ENCODE results near the gene MCRIP2.

The MCRIP2 gene

GRCh38 chr16:669666-670065 lies 28.0 kb downstream of the MCRIP2 start:
- no peak for DNase-seq (ENCODE audit: low read depth in 2 of 2)

GRCh38 chr16:670485-671352 lies 29.1 kb downstream of the MCRIP2 start:
- no peak for DNase-seq (ENCODE audit: low read depth in 2 of 2)

DNA sequence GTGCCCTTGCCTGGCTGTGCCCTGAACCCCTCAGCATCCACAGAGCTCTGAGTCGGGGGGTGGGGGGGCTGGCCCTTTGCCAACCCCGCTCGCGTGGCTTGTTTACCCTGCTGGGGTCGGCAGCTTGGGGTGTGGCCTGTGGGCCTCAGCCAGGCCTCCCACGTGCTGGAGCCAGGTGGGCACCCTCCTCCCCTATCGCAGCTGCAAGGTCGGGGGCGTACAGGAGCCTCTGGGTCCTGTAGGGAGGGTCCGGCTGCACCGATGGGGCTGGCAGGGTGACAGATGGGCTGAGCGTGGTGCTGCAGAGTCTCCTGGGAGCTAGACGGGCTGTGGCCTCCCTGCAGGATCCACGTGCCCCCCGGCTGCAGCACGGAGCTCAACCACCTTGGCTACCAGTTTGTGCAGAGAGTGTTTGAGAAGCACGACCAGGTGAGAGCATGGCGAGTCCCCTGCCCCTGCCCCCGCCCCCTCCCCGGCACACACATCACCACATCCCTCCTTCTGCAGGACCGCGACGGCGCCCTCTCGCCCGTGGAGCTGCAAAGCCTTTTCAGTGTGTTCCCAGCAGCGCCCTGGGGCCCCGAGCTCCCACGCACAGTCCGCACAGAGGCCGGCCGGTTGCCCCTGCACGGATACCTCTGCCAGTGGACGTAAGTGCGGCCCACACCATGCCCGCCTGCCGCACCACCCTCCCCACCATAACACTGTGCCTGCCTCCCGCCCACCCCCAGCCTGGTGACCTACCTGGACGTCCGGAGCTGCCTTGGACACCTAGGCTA lies 29.9 kb downstream of the MCRIP2 start:
- no peak for DNase-seq (ENCODE audit: low read depth in 2 of 2)

DNA sequence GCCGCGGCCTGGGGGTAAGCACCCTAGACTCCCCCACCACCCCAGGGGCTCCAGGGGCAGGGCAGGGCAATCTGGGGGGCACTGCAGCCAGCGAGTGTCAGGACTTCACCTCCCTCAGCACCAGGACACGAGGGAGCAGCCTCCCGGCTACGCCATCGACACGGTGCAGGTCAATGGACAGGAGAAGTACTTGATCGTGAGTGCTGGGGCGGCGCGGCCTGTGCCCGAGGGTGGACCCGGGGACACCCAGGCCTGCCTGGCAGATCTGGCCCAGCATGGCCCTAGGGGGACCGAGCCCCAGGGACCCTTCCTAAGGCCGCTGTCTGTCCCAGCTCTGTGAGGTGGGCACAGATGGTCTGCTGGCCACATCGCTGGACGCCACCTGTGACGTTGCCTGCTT lies 30.7 kb downstream of the MCRIP2 start:
- no peak for DNase-seq (ENCODE audit: low read depth in 2 of 2)

GRCh38 chr16:672851-673250 lies 31.2 kb downstream of the MCRIP2 start:
- DNase-seq (ENCODE audit: low read depth in 2 of 2) = no peak

DNA sequence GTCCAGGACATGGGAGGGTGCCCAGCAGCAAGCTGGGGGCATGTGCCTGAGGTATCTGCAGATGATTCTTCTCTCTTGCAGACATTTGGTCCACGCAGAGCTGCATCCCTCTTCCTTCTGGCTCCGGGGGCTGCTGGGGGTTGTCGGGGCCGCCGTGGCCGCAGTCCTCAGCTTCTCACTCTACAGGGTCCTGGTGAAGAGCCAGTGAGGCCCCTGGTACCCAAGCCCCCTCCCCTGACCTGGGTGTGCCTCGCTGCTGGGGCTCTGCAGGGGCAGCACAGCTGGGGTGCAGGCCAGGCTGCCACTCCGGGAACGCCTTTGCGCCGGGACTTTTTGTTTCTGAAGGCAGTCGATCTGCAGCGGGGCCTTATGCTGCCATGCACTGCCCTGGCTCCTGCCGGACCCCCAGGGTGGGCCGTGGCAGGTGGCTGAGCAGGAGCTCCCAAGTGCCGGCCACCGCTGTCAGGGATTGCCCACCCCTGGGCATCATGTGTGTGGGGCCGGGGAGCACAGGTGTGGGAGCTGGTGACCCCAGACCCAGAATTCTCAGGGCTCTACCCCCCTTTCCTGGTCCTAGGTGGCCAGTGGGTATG lies 31.9 kb downstream of the MCRIP2 start:
- no peak for DNase-seq (ENCODE audit: low read depth in 2 of 2)

- DNase-seq (ENCODE audit: low read depth in 2 of 2) = no peak
Observed at GRCh38 chr16:674214-674881, 32.7 kb downstream of the MCRIP2 start.

GRCh38 chr16:674968-675883 lies 33.6 kb downstream of the MCRIP2 start, which contains the start of gene RHBDL1:
Gene RHBDL1, plus strand, starts transcription at chr16:675671. Its CDS starts 120 bp downstream, at chr16:675791.
- no peak for DNase-seq (ENCODE audit: low read depth in 2 of 2)

DNA sequence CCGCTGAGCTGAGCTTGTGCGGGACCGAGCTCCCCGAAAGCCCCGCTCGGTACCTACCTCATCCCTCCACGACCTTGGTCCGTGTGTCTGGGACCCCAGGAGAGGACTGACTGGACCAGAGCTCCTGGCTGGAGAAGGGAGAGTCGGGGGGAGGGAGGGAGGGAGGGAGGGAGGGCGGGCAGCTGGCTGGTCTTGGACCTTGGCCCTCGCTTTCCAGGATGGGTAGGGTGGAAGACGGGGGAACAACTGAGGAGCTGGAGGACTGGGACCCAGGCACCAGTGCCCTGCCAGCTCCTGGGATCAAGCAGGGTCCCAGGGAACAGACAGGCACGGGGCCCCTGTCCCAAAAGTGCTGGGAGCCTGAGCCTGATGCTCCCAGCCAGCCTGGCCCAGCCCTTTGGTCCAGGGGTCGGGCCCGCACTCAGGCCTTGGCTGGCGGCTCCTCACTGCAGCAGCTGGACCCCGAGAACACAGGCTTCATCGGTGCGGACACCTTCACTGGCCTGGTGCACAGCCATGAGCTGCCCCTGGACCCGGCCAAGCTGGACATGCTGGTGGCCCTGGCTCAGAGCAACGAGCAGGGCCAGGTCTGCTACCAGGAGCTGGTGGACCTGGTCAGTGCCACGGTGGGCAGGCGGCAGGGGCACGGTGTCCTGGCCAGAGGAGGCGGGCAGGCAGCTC lies 34.4 kb downstream of the MCRIP2 start:
- DNase-seq (ENCODE audit: low read depth in 2 of 2) = no peak

- no peak for DNase-seq (ENCODE audit: low read depth in 2 of 2)
Observed at GRCh38 chr16:676565-676902, 34.9 kb downstream of the MCRIP2 start.

GRCh38 chr16:676913-677312 lies 35.3 kb downstream of the MCRIP2 start:
- no peak for DNase-seq (ENCODE audit: low read depth in 2 of 2)

DNA sequence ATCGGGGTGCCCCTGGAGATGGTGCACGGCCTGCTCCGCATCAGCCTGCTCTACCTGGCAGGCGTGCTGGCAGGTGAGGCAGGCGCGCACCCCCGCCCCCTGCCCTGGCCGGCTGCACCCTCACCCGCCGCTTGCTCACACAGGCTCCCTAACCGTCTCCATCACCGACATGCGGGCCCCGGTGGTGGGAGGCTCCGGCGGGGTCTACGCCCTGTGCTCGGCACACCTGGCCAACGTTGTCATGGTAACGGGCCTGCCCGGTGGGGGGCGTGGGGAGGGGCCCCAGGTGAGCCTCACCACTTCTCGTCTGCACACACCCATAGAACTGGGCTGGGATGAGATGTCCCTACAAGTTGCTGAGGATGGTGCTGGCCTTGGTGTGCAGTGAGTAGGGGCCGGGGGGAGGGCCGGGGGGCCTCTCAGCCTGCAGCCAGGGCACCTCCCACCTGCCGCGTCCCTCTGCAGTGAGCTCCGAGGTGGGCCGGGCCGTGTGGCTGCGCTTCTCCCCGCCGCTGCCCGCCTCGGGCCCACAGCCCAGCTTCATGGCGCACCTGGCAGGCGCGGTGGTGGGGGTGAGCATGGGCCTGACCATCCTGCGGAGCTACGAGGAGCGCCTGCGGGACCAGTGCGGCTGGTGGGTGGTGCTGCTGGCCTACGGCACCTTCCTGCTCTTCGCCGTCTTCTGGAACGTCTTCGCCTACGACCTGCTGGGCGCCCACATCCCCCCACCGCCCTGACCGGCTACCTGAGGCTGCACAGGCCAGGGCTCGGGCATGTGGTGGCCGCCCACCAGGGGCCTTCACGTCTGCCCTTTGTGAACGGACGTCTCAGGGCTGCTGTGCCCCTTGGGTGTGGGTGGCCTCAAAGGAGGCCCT lies 35.9 kb downstream of the MCRIP2 start:
- DNase-seq (ENCODE audit: low read depth in 2 of 2) = no peak

DNA sequence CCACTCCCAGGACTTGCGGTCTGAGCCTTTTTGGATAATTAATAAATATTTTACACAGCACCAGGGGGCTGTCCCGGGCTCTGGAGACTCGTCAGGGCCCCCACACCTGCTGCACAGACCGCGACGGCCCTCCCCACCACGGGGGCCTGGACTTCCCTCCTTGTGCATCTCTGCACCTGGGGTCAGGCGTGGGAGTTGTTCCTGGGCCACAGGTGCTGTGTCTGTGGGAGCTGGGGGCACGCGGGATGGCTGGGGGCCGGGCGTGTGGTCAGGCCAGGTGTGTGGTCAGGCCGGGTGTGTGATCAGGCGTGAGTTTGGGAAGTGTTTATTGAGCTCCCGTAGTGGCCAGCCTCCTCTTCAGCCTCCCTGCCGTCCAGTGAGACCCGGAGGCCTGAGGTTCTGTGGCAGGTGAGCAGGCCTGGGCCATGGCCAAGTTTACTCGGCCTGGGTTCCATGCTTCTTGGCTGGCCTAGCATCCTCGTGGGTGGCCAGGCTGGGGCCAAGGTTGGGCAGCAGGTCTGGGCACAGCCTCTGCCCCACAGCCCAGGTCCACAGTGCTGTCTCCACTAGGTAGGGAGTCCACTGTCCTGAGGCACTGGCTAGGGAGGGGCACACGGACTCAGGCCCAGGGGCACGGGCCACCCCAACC lies 36.7 kb downstream of the MCRIP2 start:
- no peak for DNase-seq (ENCODE audit: low read depth in 2 of 2)

DNA sequence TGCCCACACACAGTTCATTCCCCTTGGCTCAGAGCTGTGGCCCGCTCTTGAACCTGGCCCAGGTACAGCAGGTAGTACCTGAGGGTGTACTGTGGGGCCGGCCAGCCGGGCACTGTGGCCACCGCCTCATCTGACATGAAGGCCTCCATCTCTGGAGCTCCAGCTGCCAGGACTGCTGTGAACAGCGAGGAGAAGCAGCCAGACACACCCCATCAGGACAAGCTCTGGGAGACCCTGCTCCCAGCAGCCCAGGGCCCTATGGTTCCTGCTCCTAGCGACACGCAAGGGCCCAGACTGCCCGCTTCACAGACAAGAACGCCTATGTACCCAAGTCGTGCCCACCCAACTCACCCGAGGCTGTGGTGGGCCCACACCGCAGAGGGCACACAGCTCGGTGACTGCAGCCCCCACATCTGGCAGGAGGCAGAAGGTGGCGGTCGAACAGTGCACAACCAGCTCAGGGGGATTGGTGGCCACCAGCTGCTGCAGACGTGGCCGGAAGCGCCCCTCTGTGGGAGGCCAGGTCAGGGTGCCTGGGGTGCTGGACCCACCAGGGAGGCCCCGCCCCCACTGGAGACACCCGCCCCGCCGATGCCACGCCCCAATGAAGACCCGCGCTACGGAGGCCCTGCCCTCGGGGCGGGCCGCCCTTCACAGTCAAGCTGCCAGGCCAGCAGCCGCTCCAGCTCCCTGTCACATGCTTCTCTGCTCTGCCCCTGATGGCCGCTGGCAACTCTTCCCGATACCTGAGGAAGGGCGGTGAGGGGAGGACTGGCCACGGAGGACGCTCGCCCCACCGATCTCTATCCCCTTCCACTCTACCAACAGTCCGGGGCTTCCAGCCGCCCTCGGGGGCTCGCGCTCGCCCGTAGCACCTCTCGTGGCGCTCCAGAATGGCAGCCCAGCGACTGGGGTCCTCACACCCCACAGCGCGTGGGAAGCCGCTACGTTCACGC lies 37.5 kb downstream of the MCRIP2 start:
- DNase-seq (ENCODE audit: low read depth in 2 of 2) = peak in 1 of 2 donors; percentile 43

DNA sequence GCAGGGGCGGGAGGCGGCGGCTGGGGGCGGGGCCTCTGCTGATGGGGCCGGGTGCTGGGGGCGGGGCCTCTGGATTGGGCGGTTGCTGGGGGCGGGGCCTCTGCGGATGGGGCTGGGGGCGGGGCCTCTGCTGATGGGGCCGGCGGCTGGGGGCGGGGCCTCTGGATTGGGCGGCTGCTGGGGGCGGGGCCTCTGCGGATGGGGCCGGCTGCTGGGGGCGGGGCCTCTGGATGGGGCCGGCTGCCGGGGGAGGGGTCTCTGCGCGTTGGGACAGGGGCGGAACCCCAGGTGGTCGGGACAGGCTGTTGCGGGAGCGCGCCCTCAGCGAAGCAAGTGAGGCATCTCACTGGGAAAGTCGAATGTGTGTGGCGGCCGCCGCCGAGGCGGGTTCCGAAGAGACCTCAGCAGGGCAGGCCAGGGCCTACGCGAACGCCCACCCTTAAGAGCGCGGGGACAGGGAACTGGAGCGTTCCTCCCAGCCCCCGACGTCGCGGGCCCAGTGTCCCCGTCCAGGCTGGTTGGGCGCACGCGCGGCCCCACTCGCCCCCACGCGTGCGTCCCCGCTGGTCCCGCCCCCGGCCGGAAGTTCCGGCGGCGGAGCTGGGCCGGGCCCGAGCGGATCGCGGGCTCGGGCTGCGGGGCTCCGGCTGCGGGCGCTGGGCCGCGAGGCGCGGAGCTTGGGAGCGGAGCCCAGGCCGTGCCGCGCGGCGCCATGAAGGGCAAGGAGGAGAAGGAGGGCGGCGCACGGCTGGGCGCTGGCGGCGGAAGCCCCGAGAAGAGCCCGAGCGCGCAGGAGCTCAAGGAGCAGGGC lies 38.4 kb downstream of the MCRIP2 start, which contains the start of gene STUB1:
STUB1 (plus strand) TSS at position 597 of the 811 bp plus-strand sequence; CDS start at position 713, 116 bp downstream.
- DNase-seq (ENCODE audit: low read depth in 2 of 2) = peak; percentile 74 to 85

DNA sequence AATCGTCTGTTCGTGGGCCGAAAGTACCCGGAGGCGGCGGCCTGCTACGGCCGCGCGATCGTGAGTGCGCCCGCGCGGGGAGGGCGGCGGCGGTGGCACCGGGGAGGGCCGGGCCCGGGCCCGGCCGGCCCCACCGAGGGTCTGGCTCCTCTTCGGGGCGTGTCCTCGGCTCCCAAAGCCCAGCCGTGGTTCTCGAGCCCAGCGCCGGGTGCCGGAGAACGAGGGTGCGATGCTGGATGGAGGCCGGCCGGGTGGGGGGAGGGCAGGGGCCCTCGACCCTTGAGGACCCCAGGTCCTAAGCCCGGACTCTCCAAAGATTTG lies 39.0 kb downstream of the MCRIP2 start:
- DNase-seq (ENCODE audit: low read depth in 2 of 2) = no peak

Data from stimulated activated CD8-positive, alpha-beta memory T cell treated with anti-CD3 and anti-CD28 coated beads, Interleukin-7, amount 100 ng/mL, for 4 hours (primary cell).